Gastroesophageal sphincter (tissue), 4 donors: ENCODE data around the gene ATXN3L. TPM values are rescaled to one million over a fixed set of nuclear protein-coding genes. Genes with fewer than 3 reads are reported as not detected.

Experiments used
- ATAC-seq: fragments of 150-250 bp; one replicate; pipeline ENCODE4 v1.9.1; 2016; ENCODE audit warnings: mild to moderate bottlenecking, moderate library complexity
- H3K27ac ChIP-seq, 4 donors: fragments of 200-600 bp; sonication (generic) in 3 of 4; 1 replicate in 3 of 4; 2 replicates in 1 of 4; pipeline ENCODE4 v1.5.1; 2016 to 2019
- H3K27me3 ChIP-seq: fragments of 200-600 bp; sonication (generic); one replicate; pipeline ENCODE4 v1.5.1; 2019
- H3K36me3 ChIP-seq, 2 donors: fragments of 200-600 bp; sonication (generic); one replicate each; pipeline ENCODE4 v1.5.1; 2019; ENCODE audit warnings: control low read depth in 1 of 2
- H3K4me1 ChIP-seq, 3 donors: fragments of 200-600 bp; sonication (generic); 1 replicate in 2 of 3; 2 replicates in 1 of 3; pipeline ENCODE4 v1.5.1; 2016 to 2019; ENCODE audit warnings: control low read depth in 2 of 3
- H3K4me3 ChIP-seq, 2 donors: fragments of 200-600 bp; sonication (generic); one replicate each; pipeline ENCODE4 v1.5.1; 2019; ENCODE audit warnings: mild to moderate bottlenecking in 1 of 2, moderate library complexity in 1 of 2
- H3K9me3 ChIP-seq, 3 donors: fragments of 200-600 bp; sonication (generic); one replicate each; pipeline ENCODE4 v1.5.1; 2017 to 2019; ENCODE audit warnings: control low read depth in 2 of 3
- EP300 ChIP-seq: sonication (generic); formaldehyde crosslinking; IDR thresholded peaks from one replicate; pipeline ENCODE4 v1.6.1; 2017; ENCODE audit warnings: antibody characterized with exemption, mild to moderate bottlenecking
- POLR2A ChIP-seq, 2 donors: fragments of 450-650 bp; IDR thresholded peaks; one replicate each; pipeline ENCODE4 v1.6.1; 2017; ENCODE audit warnings: antibody characterized with exemption in 2 of 2, mild to moderate bottlenecking in 2 of 2, moderate library complexity in 1 of 2
- POLR2AphosphoS5 ChIP-seq: sonication (generic); formaldehyde crosslinking; IDR thresholded peaks from one replicate; pipeline ENCODE4 v1.6.1; 2017; ENCODE audit warnings: antibody characterized with exemption
- WGBS, 2 donors: methylation state at CpG; one replicate each; pipeline ENCODE4 v1.1.5; 2018; ENCODE audit warnings: low coverage in 1 of 2; 5-methylcytosine and 5-hydroxymethylcytosine counted together
- total RNA-seq, 4 donors: library from RNA; depleted of rRNA; stranded (reverse); fragments of >200 nt; gene quantifications; one replicate each; pipeline ENCODE4 v1.1.0, GENCODE V29; 2016
- TF ChIP-seq, protein P1 (sequence below), 4 experiments: fragments of 200-600 bp in 2 of 4; fragments of 450-650 bp in 2 of 4; sonication (generic) in 1 of 4; IDR thresholded peaks; one replicate each; pipeline ENCODE4 v1.5.1; 2017 to 2019; ENCODE audit warnings: antibody characterized with exemption in 4 of 4, mild to moderate bottlenecking in 2 of 4, moderate library complexity in 2 of 4

The ATXN3L gene
- total RNA-seq, 4 donors from 2014 or later: not detected

DNA sequence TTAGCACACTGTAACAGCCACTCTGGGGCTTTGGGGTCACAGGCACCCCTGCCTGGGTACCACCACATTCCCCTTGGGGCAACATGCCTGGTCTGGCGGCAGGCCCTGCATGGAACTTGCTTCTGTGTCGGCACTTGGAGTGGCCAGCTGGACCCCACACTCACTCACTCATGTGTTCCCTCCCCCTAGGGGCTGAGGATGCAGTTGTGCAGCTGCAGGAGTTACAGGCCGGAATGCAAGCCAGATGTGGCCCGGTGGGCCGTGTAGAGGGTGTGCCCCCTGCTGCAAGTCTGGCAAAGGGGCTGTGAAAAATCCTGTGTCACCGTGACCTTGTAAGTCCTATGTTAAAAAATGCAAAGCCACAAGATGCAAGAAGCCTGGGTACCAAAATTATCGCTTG is 34.2 kb downstream of the ATXN3L start:
- Histone ChIP-seq H3K4me3 (no peak overlapping the region), H3K36me3 (no peaks in the 10 kb centered on the region), H3K27me3 (no peaks in the 10 kb centered on the region), H3K4me1 (no peaks in the 10 kb centered on the region), H3K27ac (no peak overlapping the region), H3K9me3 (no peaks in the 10 kb centered on the region)
- 80 to 100% methylated on average over 1 to 3 of the region's 7 CpGs for WGBS, 2 donors
- TF ChIP-seq, protein P1, sequence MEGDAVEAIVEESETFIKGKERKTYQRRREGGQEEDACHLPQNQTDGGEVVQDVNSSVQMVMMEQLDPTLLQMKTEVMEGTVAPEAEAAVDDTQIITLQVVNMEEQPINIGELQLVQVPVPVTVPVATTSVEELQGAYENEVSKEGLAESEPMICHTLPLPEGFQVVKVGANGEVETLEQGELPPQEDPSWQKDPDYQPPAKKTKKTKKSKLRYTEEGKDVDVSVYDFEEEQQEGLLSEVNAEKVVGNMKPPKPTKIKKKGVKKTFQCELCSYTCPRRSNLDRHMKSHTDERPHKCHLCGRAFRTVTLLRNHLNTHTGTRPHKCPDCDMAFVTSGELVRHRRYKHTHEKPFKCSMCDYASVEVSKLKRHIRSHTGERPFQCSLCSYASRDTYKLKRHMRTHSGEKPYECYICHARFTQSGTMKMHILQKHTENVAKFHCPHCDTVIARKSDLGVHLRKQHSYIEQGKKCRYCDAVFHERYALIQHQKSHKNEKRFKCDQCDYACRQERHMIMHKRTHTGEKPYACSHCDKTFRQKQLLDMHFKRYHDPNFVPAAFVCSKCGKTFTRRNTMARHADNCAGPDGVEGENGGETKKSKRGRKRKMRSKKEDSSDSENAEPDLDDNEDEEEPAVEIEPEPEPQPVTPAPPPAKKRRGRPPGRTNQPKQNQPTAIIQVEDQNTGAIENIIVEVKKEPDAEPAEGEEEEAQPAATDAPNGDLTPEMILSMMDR (IDR thresholded peaks at IDR 0.05): no peak
- TF ChIP-seq EP300: no peak
- TF ChIP-seq POLR2A (IDR thresholded peaks at IDR 0.05): no peak
- no peak for TF ChIP-seq POLR2AphosphoS5
- ATAC-seq: no peak

DNA sequence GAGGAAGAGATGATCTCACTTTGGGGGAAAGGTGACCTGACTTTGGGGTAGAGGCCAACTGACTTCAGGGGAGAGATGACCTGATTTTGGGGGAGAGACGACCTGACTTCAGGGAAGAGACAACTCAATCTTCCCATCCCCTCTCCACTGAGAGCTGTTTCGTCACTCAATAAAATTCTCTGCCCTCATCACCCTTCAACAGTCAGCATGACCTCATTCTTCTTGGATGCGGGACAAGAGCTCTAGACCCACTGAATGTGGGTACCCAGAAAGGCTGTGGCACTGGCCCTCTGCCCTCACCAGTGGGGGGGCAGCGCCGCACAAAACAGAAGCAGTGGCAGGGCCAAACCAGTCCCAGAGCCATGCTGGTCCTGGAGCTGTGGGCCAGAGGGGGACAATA is 34.6 kb downstream of the ATXN3L start:
- no peak overlapping the region for H3K4me3 ChIP-seq
- WGBS, 2 donors: 89% methylated on average over 3 of the region's 5 CpGs; no CpG with 5 or more reads in 1 of the 2 donors
- no peak for ATAC-seq
- H3K27me3 ChIP-seq: no peaks in the 10 kb centered on the region
- H3K4me1 ChIP-seq: no peaks in the 10 kb centered on the region
- H3K27ac ChIP-seq: no peak overlapping the region
- TF ChIP-seq POLR2A (IDR thresholded peaks at IDR 0.05): no peak
- no peak for TF ChIP-seq POLR2AphosphoS5
- no peak for TF ChIP-seq EP300
- TF ChIP-seq, protein P1 (IDR thresholded peaks at IDR 0.05): no peak
- H3K9me3 ChIP-seq: no peaks in the 10 kb centered on the region
- no peaks in the 10 kb centered on the region for H3K36me3 ChIP-seq

DNA sequence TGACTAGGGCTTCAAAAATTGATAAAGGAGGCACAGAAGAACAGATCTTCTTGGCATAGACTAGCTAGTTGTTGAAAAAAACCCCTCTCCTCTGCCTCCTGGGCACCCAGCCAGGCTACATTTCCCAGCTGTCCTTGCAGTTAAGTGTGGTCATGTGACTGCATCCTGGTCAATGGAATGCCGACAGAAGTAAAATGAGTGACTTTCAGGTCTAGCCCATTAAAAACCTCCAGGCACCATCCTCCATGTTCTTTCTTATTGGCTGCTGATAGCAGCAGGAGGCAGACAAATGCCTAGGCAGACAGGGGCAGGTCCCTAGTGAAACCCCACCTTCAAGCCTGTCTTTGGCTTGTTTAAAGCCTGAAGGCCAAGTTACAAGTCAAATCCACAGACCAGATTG is 35.3 kb downstream of the ATXN3L start:
- no peaks in the 10 kb centered on the region for H3K27me3 ChIP-seq
- H3K36me3 ChIP-seq: no peaks in the 10 kb centered on the region
- no peak overlapping the region for H3K27ac ChIP-seq
- ATAC-seq: no peak
- no peaks in the 10 kb centered on the region for H3K4me1 ChIP-seq
- WGBS, 2 donors: 80 to 100% methylated on average over 1 of the region's 1 CpG
- no peak overlapping the region for H3K4me3 ChIP-seq
- no peaks in the 10 kb centered on the region for H3K9me3 ChIP-seq
- TF ChIP-seq POLR2A (IDR thresholded peaks at IDR 0.05): no peak
- TF ChIP-seq, protein P1 (IDR thresholded peaks at IDR 0.05): no peak

DNA sequence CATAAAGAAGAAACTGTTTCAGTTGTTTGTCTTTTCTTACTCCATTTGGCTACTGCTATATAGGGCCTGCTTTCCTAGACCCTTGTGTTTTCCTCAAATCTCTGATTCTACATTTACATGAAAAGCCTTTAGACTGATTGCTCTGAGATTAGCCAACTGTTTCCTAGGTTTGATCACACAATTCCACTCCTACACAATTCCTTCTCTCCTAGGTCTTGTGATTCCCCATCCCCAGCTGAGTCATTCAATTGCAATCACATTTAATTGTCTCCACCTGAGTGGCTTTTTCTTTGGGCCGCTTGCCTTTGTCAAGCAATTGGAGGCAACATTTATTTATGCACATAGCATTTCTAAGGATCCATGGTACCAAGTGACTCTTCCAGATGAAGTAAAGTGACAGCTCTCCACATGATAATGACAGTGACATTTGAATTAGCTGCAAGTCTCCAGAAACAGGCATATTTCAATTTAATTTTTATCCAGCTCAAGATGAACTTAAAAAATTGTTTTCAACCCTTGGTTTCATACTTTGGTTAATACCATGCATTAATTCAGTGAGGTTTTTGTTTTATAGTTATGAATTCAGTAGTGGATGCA is 35.8 kb downstream of the ATXN3L start:
- TF ChIP-seq EP300: no peak
- TF ChIP-seq, protein P1 (IDR thresholded peaks at IDR 0.05): no peak
- no peak for TF ChIP-seq POLR2A (IDR thresholded peaks at IDR 0.05)
- no peak for TF ChIP-seq POLR2AphosphoS5
- Histone ChIP-seq H3K4me3 (no peak overlapping the region), H3K27me3 (no peaks in the 10 kb centered on the region), H3K9me3 (no peaks in the 10 kb centered on the region), H3K4me1 (no peaks in the 10 kb centered on the region), H3K36me3 (no peaks in the 10 kb centered on the region), H3K27ac (no peak overlapping the region)
- WGBS, 2 donors: 75% methylated on average over 1 of the region's 1 CpG; no CpG with 5 or more reads in 1 of the 2 donors
- no peak for ATAC-seq

DNA sequence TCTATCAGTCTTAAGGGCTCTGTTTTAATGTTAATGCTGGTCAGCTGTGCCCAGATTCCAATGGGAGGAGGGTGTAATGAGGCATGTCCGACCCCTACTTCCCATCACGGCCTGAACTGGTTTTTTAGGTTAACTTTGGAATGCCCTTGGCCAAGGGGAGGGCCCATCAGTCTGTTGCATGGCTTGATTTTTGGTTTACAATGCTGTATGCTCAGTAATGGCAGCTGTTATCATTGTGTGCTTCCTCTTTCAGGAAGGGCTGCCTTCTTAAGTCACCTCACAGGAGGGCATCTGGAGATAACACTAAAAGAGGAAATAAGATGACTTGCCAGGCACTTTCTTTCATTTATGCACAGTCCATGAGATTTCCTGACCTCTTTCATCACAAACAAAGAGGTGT is 36.3 kb downstream of the ATXN3L start:
- no peak for ATAC-seq
- WGBS, 2 donors: no CpG with 5 or more reads among the region's 2 CpGs
- Histone ChIP-seq H3K4me3 (no peak overlapping the region), H3K27ac (no peak overlapping the region), H3K36me3 (no peaks in the 10 kb centered on the region), H3K4me1 (no peaks in the 10 kb centered on the region), H3K9me3 (no peaks in the 10 kb centered on the region), H3K27me3 (no peaks in the 10 kb centered on the region)
- TF ChIP-seq POLR2A (IDR thresholded peaks at IDR 0.05): no peak
- TF ChIP-seq, protein P1 (IDR thresholded peaks at IDR 0.05): no peak
